HG03159 (cell line): ENCODE measurements around the gene ZNF133.

ENCODE experiments used
- ATAC-seq: cut with Tn5 transposase; IDR thresholded peaks from one replicate; pipeline ENCODE4 v1.9.1; 2021; ENCODE audit warnings: mild to moderate bottlenecking, moderate library complexity; ENCODE audit not compliant: unreplicated experiment

Gene ZNF133

GRCh38 chr20:18360635-18361034 is 72.3 kb downstream of the ZNF133 start:
- no peak for ATAC-seq

- ATAC-seq = no peak
Observed at GRCh38 chr20:18361678-18362077, 73.4 kb downstream of the ZNF133 start.

DNA sequence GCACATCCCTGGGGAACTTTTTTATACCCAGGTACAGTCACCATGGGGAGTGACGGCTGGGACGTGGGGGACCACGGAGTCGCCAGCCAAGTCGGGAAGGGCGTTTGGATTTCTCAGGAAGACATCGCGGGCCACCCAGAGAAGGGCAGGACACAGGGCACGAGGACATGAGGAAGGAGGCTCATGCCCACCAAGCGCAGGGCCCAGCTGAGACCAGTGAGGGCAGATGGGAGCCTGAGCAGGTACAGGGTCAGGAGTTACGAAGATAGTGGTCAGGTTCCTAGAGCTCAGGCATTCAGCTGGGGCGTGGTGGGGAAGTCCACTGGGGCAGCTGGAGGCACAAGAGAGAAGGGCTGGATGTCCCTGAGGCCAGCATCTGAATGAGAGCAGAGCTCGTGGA is 74.6 kb downstream of the ZNF133 start:
- ATAC-seq = no peak

DNA sequence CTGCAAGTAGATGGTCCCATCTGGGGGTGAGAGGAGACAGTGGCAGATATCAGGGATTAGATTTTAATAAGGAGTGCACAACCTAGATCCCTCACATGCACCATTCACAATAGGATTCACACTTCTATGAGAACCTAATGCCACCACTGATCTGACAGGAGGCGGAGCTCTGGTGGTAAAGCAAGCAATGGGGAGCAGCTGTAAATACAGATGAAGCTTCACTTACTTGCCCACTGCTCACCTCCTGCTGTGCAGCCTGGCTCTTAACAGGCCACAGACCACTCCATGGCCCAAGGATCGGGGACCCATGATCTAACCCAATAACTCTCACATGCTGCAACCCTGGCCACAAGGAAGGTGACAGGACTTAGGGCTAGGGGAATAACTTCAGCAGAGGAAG is 75.4 kb downstream of the ZNF133 start:
- no peak for ATAC-seq

GRCh38 chr20:18364768-18365167 is 76.4 kb downstream of the ZNF133 start:
- ATAC-seq = no peak
